ENCODE measurements around the gene ROBO3.

Gene ROBO3

GRCh38 chr11:124843616-124843910, 21.7 kb upstream of the ROBO3 start:
- TF ChIP-seq EZH2phosphoT487 (IDR thresholded peaks at IDR 0.05; ENCODE audit: borderline replicate concordance) = no peak
- TF ChIP-seq, protein P1, sequence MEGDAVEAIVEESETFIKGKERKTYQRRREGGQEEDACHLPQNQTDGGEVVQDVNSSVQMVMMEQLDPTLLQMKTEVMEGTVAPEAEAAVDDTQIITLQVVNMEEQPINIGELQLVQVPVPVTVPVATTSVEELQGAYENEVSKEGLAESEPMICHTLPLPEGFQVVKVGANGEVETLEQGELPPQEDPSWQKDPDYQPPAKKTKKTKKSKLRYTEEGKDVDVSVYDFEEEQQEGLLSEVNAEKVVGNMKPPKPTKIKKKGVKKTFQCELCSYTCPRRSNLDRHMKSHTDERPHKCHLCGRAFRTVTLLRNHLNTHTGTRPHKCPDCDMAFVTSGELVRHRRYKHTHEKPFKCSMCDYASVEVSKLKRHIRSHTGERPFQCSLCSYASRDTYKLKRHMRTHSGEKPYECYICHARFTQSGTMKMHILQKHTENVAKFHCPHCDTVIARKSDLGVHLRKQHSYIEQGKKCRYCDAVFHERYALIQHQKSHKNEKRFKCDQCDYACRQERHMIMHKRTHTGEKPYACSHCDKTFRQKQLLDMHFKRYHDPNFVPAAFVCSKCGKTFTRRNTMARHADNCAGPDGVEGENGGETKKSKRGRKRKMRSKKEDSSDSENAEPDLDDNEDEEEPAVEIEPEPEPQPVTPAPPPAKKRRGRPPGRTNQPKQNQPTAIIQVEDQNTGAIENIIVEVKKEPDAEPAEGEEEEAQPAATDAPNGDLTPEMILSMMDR (conservative IDR thresholded peaks at IDR 0.05; ENCODE audit: low read length) = no peak
- Histone ChIP-seq H3K9me3 (ENCODE audit: insufficient read depth, low read depth, low read length) (no peaks in the 10 kb centered on the region), H3K9me2 (replicated peaks; ENCODE audit: low read depth, low read length) (no peaks in the 10 kb centered on the region), H3K36me3 (ENCODE audit: insufficient read depth, low read length) (no peaks in the 10 kb centered on the region), H3K79me2 (ENCODE audit: insufficient read depth, low read length) (no peaks in the 10 kb centered on the region), H3K4me2 (ENCODE audit: low read depth, low read length, poor library complexity, severe bottlenecking) (no peak overlapping the region), H3K4me1 (ENCODE audit: insufficient read depth, low read length, poor library complexity, severe bottlenecking) (no peaks in the 10 kb centered on the region), H2AFZ (ENCODE audit: low read length) (no peak overlapping the region), H3K27me3 (ENCODE audit: insufficient read depth, low read length, poor library complexity, severe bottlenecking) (peaks cover 11% of the 10 kb centered on the region), H3K9ac (ENCODE audit: low read depth, low read length, poor library complexity, severe bottlenecking) (no peak overlapping the region), H4K20me1 (ENCODE audit: insufficient read depth, low read length, poor library complexity, severe bottlenecking) (no peaks in the 10 kb centered on the region), H3K4me3 (ENCODE audit: low read length, poor library complexity, severe bottlenecking) (no peak overlapping the region), H3F3A (ENCODE audit: low read depth) (no peaks in the 10 kb centered on the region)

- no peaks in the 10 kb centered on the region for H3F3A ChIP-seq (ENCODE audit: low read depth)
- no peaks in the 10 kb centered on the region for H3K4me1 ChIP-seq (ENCODE audit: insufficient read depth, low read length, poor library complexity, severe bottlenecking)
- peaks cover 16% of the 10 kb centered on the region for H3K27me3 ChIP-seq (ENCODE audit: insufficient read depth, low read length, poor library complexity, severe bottlenecking)
- H2AFZ ChIP-seq (ENCODE audit: low read length) = no peak overlapping the region
- H3K9me2 ChIP-seq (replicated peaks; ENCODE audit: low read depth, low read length) = no peaks in the 10 kb centered on the region
- H3K9me3 ChIP-seq (ENCODE audit: insufficient read depth, low read depth, low read length) = no peaks in the 10 kb centered on the region
- no peak overlapping the region for H3K4me2 ChIP-seq (ENCODE audit: low read depth, low read length, poor library complexity, severe bottlenecking)
- no peak for TF ChIP-seq EZH2phosphoT487 (IDR thresholded peaks at IDR 0.05; ENCODE audit: borderline replicate concordance)
- TF ChIP-seq, protein P1 (conservative IDR thresholded peaks at IDR 0.05; ENCODE audit: low read length) = no peak
- H3K9ac ChIP-seq (ENCODE audit: low read depth, low read length, poor library complexity, severe bottlenecking) = no peak overlapping the region
- no peaks in the 10 kb centered on the region for H3K36me3 ChIP-seq (ENCODE audit: insufficient read depth, low read length)
- H3K4me3 ChIP-seq (ENCODE audit: low read length, poor library complexity, severe bottlenecking) = no peak overlapping the region
- H3K79me2 ChIP-seq (ENCODE audit: insufficient read depth, low read length) = no peaks in the 10 kb centered on the region
- no peaks in the 10 kb centered on the region for H4K20me1 ChIP-seq (ENCODE audit: insufficient read depth, low read length, poor library complexity, severe bottlenecking)
Measured at GRCh38 chr11:124844664-124845079, 20.6 kb upstream of the ROBO3 start.

GRCh38 chr11:124846070-124846673, 19.1 kb upstream of the ROBO3 start:
- no peak overlapping the region for H2AFZ ChIP-seq (ENCODE audit: low read length)
- no peak overlapping the region for H3K4me2 ChIP-seq (ENCODE audit: low read depth, low read length, poor library complexity, severe bottlenecking)
- H3K9ac ChIP-seq (ENCODE audit: low read depth, low read length, poor library complexity, severe bottlenecking) = no peak overlapping the region
- H3K9me2 ChIP-seq (replicated peaks; ENCODE audit: low read depth, low read length) = no peaks in the 10 kb centered on the region
- peaks cover 16% of the 10 kb centered on the region for H3K27me3 ChIP-seq (ENCODE audit: insufficient read depth, low read length, poor library complexity, severe bottlenecking)
- no peaks in the 10 kb centered on the region for H4K20me1 ChIP-seq (ENCODE audit: insufficient read depth, low read length, poor library complexity, severe bottlenecking)
- TF ChIP-seq, protein P1 (conservative IDR thresholded peaks at IDR 0.05; ENCODE audit: low read length) = no peak
- TF ChIP-seq EZH2phosphoT487 (IDR thresholded peaks at IDR 0.05; ENCODE audit: borderline replicate concordance) = no peak
- no peaks in the 10 kb centered on the region for H3K36me3 ChIP-seq (ENCODE audit: insufficient read depth, low read length)
- no peaks in the 10 kb centered on the region for H3F3A ChIP-seq (ENCODE audit: low read depth)
- H3K79me2 ChIP-seq (ENCODE audit: insufficient read depth, low read length) = no peaks in the 10 kb centered on the region
- no peaks in the 10 kb centered on the region for H3K9me3 ChIP-seq (ENCODE audit: insufficient read depth, low read depth, low read length)
- no peaks in the 10 kb centered on the region for H3K4me1 ChIP-seq (ENCODE audit: insufficient read depth, low read length, poor library complexity, severe bottlenecking)
- no peak overlapping the region for H3K4me3 ChIP-seq (ENCODE audit: low read length, poor library complexity, severe bottlenecking)
